SK-N-SH (cell line): ENCODE data around the gene HBEGF.

ENCODE experiments used
- CHD2 ChIP-seq: fragments of 150-350 bp; IDR thresholded peaks from 2 replicates; pipeline ENCODE4 v1.6.1; 2018; ENCODE audit warnings: low read length; ENCODE audit not compliant: partially characterized antibody
- EP300 ChIP-seq, 2 experiments: IDR thresholded peaks; 2 replicates each; pipeline versions ENCODE4 v1.4.0 to v1.6.1; 2012; ENCODE audit warnings: borderline replicate concordance in 1 of 2, low read depth in 1 of 2, low read length in 1 of 2
- NFIC ChIP-seq: IDR thresholded peaks from 2 replicates; pipeline ENCODE4 v1.4.0; 2012; ENCODE audit warnings: borderline replicate concordance
- RCOR1 ChIP-seq: fragments of 150-350 bp; IDR thresholded peaks from 2 replicates; pipeline ENCODE4 v1.6.1; 2017; ENCODE audit warnings: antibody characterized with exemption, low read length
- RFX5 ChIP-seq: IDR thresholded peaks from 2 replicates; pipeline ENCODE4 v1.6.1; 2012; ENCODE audit warnings: mild to moderate bottlenecking, improper control_type of control experiment, low read length
- SIN3A ChIP-seq: IDR thresholded peaks from 2 replicates; pipeline ENCODE4 v1.6.1; 2012; ENCODE audit warnings: low read depth, mild to moderate bottlenecking, low read length, moderate library complexity, borderline replicate concordance
- TAF1 ChIP-seq: IDR thresholded peaks from 2 replicates; pipeline ENCODE4 v1.6.1; 2012; ENCODE audit warnings: low read depth, mild to moderate bottlenecking, low read length, moderate library complexity, borderline replicate concordance
- TEAD4 ChIP-seq: IDR thresholded peaks from 2 replicates; pipeline ENCODE4 v1.4.0; 2012; ENCODE audit warnings: mild to moderate bottlenecking, borderline replicate concordance; ENCODE audit not compliant: insufficient read depth
- YY1 ChIP-seq: IDR thresholded peaks from 2 replicates; pipeline ENCODE4 v1.4.0; 2012; ENCODE audit warnings: low read depth, mild to moderate bottlenecking
- TF ChIP-seq, protein P1 (sequence below): fragments of 200-600 bp; sonication (generic); IDR thresholded peaks from 2 replicates; pipeline ENCODE4 v1.6.1; 2017; ENCODE audit warnings: antibody characterized with exemption, mild to moderate bottlenecking, moderate library complexity
- TF ChIP-seq, protein P2 (sequence below): IDR thresholded peaks from 2 replicates; pipeline ENCODE4 v1.6.1; 2012; ENCODE audit warnings: mild to moderate bottlenecking, low read depth, low read length, moderate library complexity

DNA sequence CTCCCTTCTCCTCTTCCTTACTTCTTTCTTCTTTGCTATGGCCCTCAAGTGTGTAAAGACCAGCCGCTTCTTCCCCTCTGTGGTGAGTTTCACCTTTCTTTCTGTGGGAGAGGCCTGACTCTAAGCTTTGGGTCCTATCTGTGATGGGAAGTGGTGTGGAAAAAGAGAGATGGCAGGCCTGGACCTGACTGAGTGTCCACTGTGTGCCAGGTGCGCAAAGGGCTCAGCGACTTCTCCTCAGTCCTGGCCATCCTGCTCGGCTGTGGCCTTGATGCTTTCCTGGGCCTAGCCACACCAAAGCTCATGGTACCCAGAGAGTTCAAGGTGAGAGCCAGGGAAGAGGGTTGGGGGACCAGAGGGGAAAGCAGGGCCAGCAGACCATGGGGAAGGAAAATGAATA, 19.5 kb upstream of the HBEGF start:
- TF ChIP-seq RCOR1 (no peak), RFX5 (no peak), NFIC (no peak), TAF1 (no peak), SIN3A (no peak), CHD2 (no peak), YY1 (no peak), TEAD4 (no peak), EP300 (IDR thresholded peaks at IDR 0.05; ENCODE audit: borderline replicate concordance in 1 of 2, low read depth in 1 of 2, low read length in 1 of 2) (no peak)
- TF ChIP-seq, protein P1, sequence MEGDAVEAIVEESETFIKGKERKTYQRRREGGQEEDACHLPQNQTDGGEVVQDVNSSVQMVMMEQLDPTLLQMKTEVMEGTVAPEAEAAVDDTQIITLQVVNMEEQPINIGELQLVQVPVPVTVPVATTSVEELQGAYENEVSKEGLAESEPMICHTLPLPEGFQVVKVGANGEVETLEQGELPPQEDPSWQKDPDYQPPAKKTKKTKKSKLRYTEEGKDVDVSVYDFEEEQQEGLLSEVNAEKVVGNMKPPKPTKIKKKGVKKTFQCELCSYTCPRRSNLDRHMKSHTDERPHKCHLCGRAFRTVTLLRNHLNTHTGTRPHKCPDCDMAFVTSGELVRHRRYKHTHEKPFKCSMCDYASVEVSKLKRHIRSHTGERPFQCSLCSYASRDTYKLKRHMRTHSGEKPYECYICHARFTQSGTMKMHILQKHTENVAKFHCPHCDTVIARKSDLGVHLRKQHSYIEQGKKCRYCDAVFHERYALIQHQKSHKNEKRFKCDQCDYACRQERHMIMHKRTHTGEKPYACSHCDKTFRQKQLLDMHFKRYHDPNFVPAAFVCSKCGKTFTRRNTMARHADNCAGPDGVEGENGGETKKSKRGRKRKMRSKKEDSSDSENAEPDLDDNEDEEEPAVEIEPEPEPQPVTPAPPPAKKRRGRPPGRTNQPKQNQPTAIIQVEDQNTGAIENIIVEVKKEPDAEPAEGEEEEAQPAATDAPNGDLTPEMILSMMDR: no peak
- TF ChIP-seq, protein P2, sequence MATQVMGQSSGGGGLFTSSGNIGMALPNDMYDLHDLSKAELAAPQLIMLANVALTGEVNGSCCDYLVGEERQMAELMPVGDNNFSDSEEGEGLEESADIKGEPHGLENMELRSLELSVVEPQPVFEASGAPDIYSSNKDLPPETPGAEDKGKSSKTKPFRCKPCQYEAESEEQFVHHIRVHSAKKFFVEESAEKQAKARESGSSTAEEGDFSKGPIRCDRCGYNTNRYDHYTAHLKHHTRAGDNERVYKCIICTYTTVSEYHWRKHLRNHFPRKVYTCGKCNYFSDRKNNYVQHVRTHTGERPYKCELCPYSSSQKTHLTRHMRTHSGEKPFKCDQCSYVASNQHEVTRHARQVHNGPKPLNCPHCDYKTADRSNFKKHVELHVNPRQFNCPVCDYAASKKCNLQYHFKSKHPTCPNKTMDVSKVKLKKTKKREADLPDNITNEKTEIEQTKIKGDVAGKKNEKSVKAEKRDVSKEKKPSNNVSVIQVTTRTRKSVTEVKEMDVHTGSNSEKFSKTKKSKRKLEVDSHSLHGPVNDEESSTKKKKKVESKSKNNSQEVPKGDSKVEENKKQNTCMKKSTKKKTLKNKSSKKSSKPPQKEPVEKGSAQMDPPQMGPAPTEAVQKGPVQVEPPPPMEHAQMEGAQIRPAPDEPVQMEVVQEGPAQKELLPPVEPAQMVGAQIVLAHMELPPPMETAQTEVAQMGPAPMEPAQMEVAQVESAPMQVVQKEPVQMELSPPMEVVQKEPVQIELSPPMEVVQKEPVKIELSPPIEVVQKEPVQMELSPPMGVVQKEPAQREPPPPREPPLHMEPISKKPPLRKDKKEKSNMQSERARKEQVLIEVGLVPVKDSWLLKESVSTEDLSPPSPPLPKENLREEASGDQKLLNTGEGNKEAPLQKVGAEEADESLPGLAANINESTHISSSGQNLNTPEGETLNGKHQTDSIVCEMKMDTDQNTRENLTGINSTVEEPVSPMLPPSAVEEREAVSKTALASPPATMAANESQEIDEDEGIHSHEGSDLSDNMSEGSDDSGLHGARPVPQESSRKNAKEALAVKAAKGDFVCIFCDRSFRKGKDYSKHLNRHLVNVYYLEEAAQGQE: no peak
